PC-3 (cell line): ENCODE measurements around the gene ADAM19. TPM values are rescaled to one million over a fixed set of nuclear protein-coding genes. Genes with fewer than 3 reads are reported as not detected.

Experiments used
- ATAC-seq: fragments of 200-7000 bp; cut with Tn5 transposase; 2 replicates; pipeline ENCODE4 v1.9.1; 2020; ENCODE audit warnings: mild to moderate bottlenecking, moderate library complexity
- BruUV-seq: library from RNA; stranded (reverse); fragments of 400-500 nt; replicated peaks from 2 replicates; lab custom pipeline; 2021; lab: Mats Ljungman, UMichigan
- CTCF ChIA-PET: fragments of 300-600 bp; sonication (Branson Sonifier 250); formaldehyde crosslinking; loops from one replicate; lab custom pipeline; 2022; ENCODE audit warnings: antibody characterized with exemption; lab: Charles Lee
- POLR2A ChIA-PET: fragments of 300-600 bp; sonication (Branson Sonifier 250); formaldehyde crosslinking; loops from one replicate; lab custom pipeline; 2022; ENCODE audit warnings: antibody characterized with exemption; ENCODE audit not compliant: unreplicated experiment; lab: Charles Lee
- DNase-seq: peaks from one replicate; pipeline ENCODE4 v3.0.0-alpha.2; 2015
- H2AFZ ChIP-seq: fragments of 300-600 bp; sonication (generic); 2 replicates; pipeline ENCODE4 v1.6.0; 2016; ENCODE audit warnings: antibody characterized with exemption, low read length
- H3F3A ChIP-seq: fragments of 300-600 bp; sonication (generic); one replicate; pipeline ENCODE4 v1.6.0; 2017; ENCODE audit warnings: antibody characterized with exemption, low read length, control low read depth, mild to moderate bottlenecking; ENCODE audit not compliant: unreplicated experiment
- H3K27ac ChIP-seq: fragments of 300-600 bp; sonication (generic); 2 replicates; pipeline ENCODE4 v1.5.1; 2016; ENCODE audit warnings: mild to moderate bottlenecking, low read length
- H3K27me3 ChIP-seq: fragments of 300-600 bp; sonication (generic); 2 replicates; pipeline ENCODE4 v1.6.1; 2016; ENCODE audit warnings: low read length, mixed read lengths
- H3K36me3 ChIP-seq: fragments of 300-600 bp; sonication (generic); 2 replicates; pipeline ENCODE4 v1.6.1; 2016; ENCODE audit warnings: low read depth, mixed run types, low read length, mixed read lengths
- H3K4me1 ChIP-seq: fragments of 300-600 bp; sonication (generic); 2 replicates; pipeline ENCODE4 v1.5.1; 2016; ENCODE audit warnings: low read length; ENCODE audit not compliant: insufficient read depth
- H3K4me2 ChIP-seq: fragments of 300-600 bp; sonication (generic); 2 replicates; pipeline ENCODE4 v1.6.0; 2016; ENCODE audit warnings: low read length
- H3K4me3 ChIP-seq: fragments of 300-600 bp; sonication (generic); 2 replicates; pipeline ENCODE4 v1.5.1; 2016; ENCODE audit warnings: mild to moderate bottlenecking, low read length, mixed read lengths
- H3K79me2 ChIP-seq: fragments of 300-600 bp; sonication (generic); 2 replicates; pipeline ENCODE4 v1.6.1; 2017; ENCODE audit warnings: low read length, mixed read lengths
- H3K9ac ChIP-seq: fragments of 300-600 bp; sonication (generic); 2 replicates; pipeline ENCODE4 v1.6.0; 2016; ENCODE audit warnings: mild to moderate bottlenecking, low read length
- H3K9me2 ChIP-seq: fragments of 300-600 bp; sonication (generic); replicated peaks from 2 replicates; pipeline ENCODE4 v1.6.1; 2016; ENCODE audit warnings: mixed run types, low read length, mixed read lengths
- H3K9me3 ChIP-seq: fragments of 300-600 bp; sonication (generic); 2 replicates; pipeline ENCODE4 v1.6.1; 2016; ENCODE audit warnings: low read length, mixed read lengths
- H4K20me1 ChIP-seq: fragments of 300-600 bp; sonication (generic); 2 replicates; pipeline ENCODE4 v1.6.1; 2016; ENCODE audit warnings: low read length, mixed read lengths
- CTCF ChIP-seq: fragments of 300-600 bp; sonication (generic); conservative IDR thresholded peaks from 2 replicates; pipeline ENCODE4 v1.5.1; 2017; ENCODE audit warnings: antibody characterized with exemption, low read depth, mild to moderate bottlenecking, low read length
- EZH2 ChIP-seq: fragments of 300-600 bp; sonication (generic); IDR thresholded peaks from one replicate; pipeline ENCODE4 v1.6.1; 2017; ENCODE audit warnings: antibody characterized with exemption, mild to moderate bottlenecking, low read length; ENCODE audit not compliant: unreplicated experiment
- EZH2phosphoT487 ChIP-seq: fragments of 300-600 bp; sonication (generic); IDR thresholded peaks from 2 replicates; pipeline ENCODE4 v1.6.1; 2018; ENCODE audit warnings: mild to moderate bottlenecking, antibody characterized with exemption, low read length, borderline replicate concordance
- intact Hi-C: fragments of 100-400 bp; cut with micrococcal nuclease; formaldehyde crosslinking; loops from 2 replicates; pipeline ENCODE4 v1.9.0; 2023
- total RNA-seq: library from RNA; depleted of rRNA; stranded (reverse); fragments of >200 nt; gene quantifications from 2 replicates; pipeline ENCODE4 v1.2.3, GENCODE V29; 2014

Gene ADAM19
- total RNA-seq, 1 experiment from 2014 or later: 115 TPM

- ATAC-seq: no peak
Observed at GRCh38 chr5:157613385-157614245, 38.0 kb upstream of the ADAM19 start.

GRCh38 chr5:157612581-157612980, 37.0 kb upstream of the ADAM19 start:
- Histone ChIP-seq H3K4me3 (no peak overlapping the region), H3K4me1 (peaks cover 26% of the 10 kb centered on the region), H3K27me3 (no peaks in the 10 kb centered on the region), H3K36me3 (no peaks in the 10 kb centered on the region), H4K20me1 (no peaks in the 10 kb centered on the region), H3K9me2 (no peaks in the 10 kb centered on the region), H3K9me3 (no peaks in the 10 kb centered on the region), H2AFZ (no peak overlapping the region), H3K79me2 (no peaks in the 10 kb centered on the region), H3K9ac (no peak overlapping the region), H3K27ac (no peak overlapping the region), H3K4me2 (no peak overlapping the region), H3F3A (peaks cover 9% of the 10 kb centered on the region)
- DNase-seq (no peak), ATAC-seq (no peak)
- POLR2A ChIA-PET: interaction anchor here (0.5 kb wide), 1 partner anchor 106 kb away, joined by 3 read pairs; no protein-coding TSS in a partner anchor
- TF ChIP-seq EZH2phosphoT487 (no peak), EZH2 (no peak), CTCF (no peak)
- CTCF ChIA-PET: no interaction called here
- intact Hi-C loops: no loop called here
- no TSS peak for BruUV-seq

More at GRCh38 chr5:157613385-157614245, 38.0 kb upstream of the ADAM19 start:
- Histone ChIP-seq H3K79me2 (no peaks in the 10 kb centered on the region), H3K27me3 (no peaks in the 10 kb centered on the region), H3K9me3 (no peaks in the 10 kb centered on the region), H3K4me2 (no peak overlapping the region), H3K27ac (no peak overlapping the region), H2AFZ (no peak overlapping the region), H3K9me2 (no peaks in the 10 kb centered on the region), H3K9ac (no peak overlapping the region), H3K36me3 (no peaks in the 10 kb centered on the region), H4K20me1 (no peaks in the 10 kb centered on the region), H3F3A (peaks cover 3% of the 10 kb centered on the region), H3K4me1 (peaks cover 16% of the 10 kb centered on the region), H3K4me3 (no peak overlapping the region)
- ChIA-PET CTCF (no interaction called here), POLR2A (interaction anchor here (0.5 kb wide), 1 partner anchor 153 kb away, joined by 5 read pairs; no protein-coding TSS in a partner anchor)
- BruUV-seq: no TSS peak
- no peak for DNase-seq
- intact Hi-C loops: no loop called here
- TF ChIP-seq EZH2phosphoT487: no peak
- no peak for TF ChIP-seq CTCF
- TF ChIP-seq EZH2: no peak
